Immature natural killer cell (primary cell): ENCODE results near the gene PAMR1. TPM values are rescaled to one million over a fixed set of nuclear protein-coding genes. Genes with fewer than 3 reads are reported as not detected.

ENCODE experiments used
- DNase-seq, 3 donors: peaks; one replicate each; pipeline ENCODE4 v3.0.0; 2022; ENCODE audit warnings: mixed read lengths in 1 of 3
- H3K27ac Mint-ChIP-seq, 6 donors: one replicate each; pipeline ENCODE4 v1.8.0; 2020; ENCODE audit warnings: mixed read lengths in 6 of 6, mild to moderate bottlenecking in 5 of 6, inconsistent platforms in 4 of 6, moderate library complexity in 3 of 6
- H3K27me3 Mint-ChIP-seq, 3 donors: one replicate each; pipeline ENCODE4 v1.8.0; 2020 to 2021; ENCODE audit warnings: low read depth in 3 of 3, mild to moderate bottlenecking in 3 of 3, mixed read lengths in 3 of 3, moderate library complexity in 3 of 3, inconsistent platforms in 1 of 3
- H3K36me3 Mint-ChIP-seq, 3 donors: one replicate each; pipeline ENCODE4 v1.8.0; 2020; ENCODE audit warnings: mixed read lengths in 3 of 3, inconsistent platforms in 2 of 3, mild to moderate bottlenecking in 2 of 3
- H3K4me1 Mint-ChIP-seq, 2 donors: one replicate each; pipeline ENCODE4 v1.8.0; 2020; ENCODE audit warnings: inconsistent platforms in 2 of 2, mild to moderate bottlenecking in 2 of 2, mixed read lengths in 2 of 2, moderate library complexity in 1 of 2
- H3K4me3 Mint-ChIP-seq, 5 donors: one replicate each; pipeline ENCODE4 v1.8.0; 2020; ENCODE audit warnings: mild to moderate bottlenecking in 5 of 5, mixed read lengths in 5 of 5, inconsistent platforms in 3 of 5, moderate library complexity in 3 of 5
- H3K9me3 Mint-ChIP-seq, 6 donors: one replicate each; pipeline ENCODE4 v1.8.0; 2020; ENCODE audit warnings: mild to moderate bottlenecking in 6 of 6, mixed read lengths in 6 of 6, inconsistent platforms in 4 of 6, moderate library complexity in 3 of 6
- polyA plus RNA-seq, 3 donors: library from polyadenylated mRNA; unstranded; fragments of 300-500 nt; fragmentation: Illumina TruSeq; gene quantifications; one replicate each; pipeline ENCODE4 v1.2.3, GENCODE V29; 2021

Gene PAMR1
- polyA plus RNA-seq: not detected

GRCh38 chr11:35525501-35526175, at the start of gene PAMR1:
Gene PAMR1, minus strand, starts transcription at chr11:35525616. Its CDS starts 31 bp downstream, at chr11:35525585.
- Mint-ChIP-seq H3K4me3 (no peak within 1 kb of the TSS), H3K27me3 (peaks cover 10 to 22% (median 16%) of the 10 kb centered on the region in 3 donors), H3K27ac (no peak within 1 kb of the TSS), H3K36me3 (no peaks in the 10 kb centered on the region), H3K4me1 (no peaks in the 10 kb centered on the region), H3K9me3 (peaks cover 0 to 2% (median 0%) of the 10 kb centered on the region in 6 donors)
- DNase-seq: no peak

GRCh38 chr11:35571696-35572095, 46.3 kb upstream of the PAMR1 start:
- Mint-ChIP-seq H3K27me3 (peaks cover 4 to 6% (median 4%) of the 10 kb centered on the region in 3 donors), H3K36me3 (peaks cover 0 to 4% (median 0%) of the 10 kb centered on the region in 3 donors), H3K27ac (no peak overlapping the region), H3K4me1 (no peaks in the 10 kb centered on the region), H3K4me3 (no peak overlapping the region), H3K9me3 (peaks cover 0 to 6% (median 0%) of the 10 kb centered on the region in 6 donors)
- no peak for DNase-seq

GRCh38 chr11:35567737-35568465, 42.5 kb upstream of the PAMR1 start:
- peaks cover 0 to 3% (median 0%) of the 10 kb centered on the region in 6 donors for H3K9me3 Mint-ChIP-seq
- H3K4me1 Mint-ChIP-seq: no peaks in the 10 kb centered on the region
- no peaks in the 10 kb centered on the region for H3K36me3 Mint-ChIP-seq
- H3K4me3 Mint-ChIP-seq: no peak overlapping the region
- H3K27ac Mint-ChIP-seq: no peak overlapping the region
- DNase-seq: no peak
- H3K27me3 Mint-ChIP-seq: peaks cover 6 to 7% (median 7%) of the 10 kb centered on the region in 3 donors

GRCh38 chr11:35566885-35567284, 41.5 kb upstream of the PAMR1 start:
- no peak overlapping the region for H3K4me3 Mint-ChIP-seq
- no peaks in the 10 kb centered on the region for H3K36me3 Mint-ChIP-seq

GRCh38 chr11:35566181-35566580, 40.8 kb upstream of the PAMR1 start:
- Mint-ChIP-seq H3K4me3 (no peak overlapping the region), H3K4me1 (no peaks in the 10 kb centered on the region), H3K27me3 (peaks cover 6 to 15% (median 10%) of the 10 kb centered on the region in 3 donors), H3K36me3 (no peaks in the 10 kb centered on the region), H3K27ac (no peak overlapping the region), H3K9me3 (peaks cover 0 to 3% (median 0%) of the 10 kb centered on the region in 6 donors)
- DNase-seq: no peak

More at GRCh38 chr11:35566885-35567284, 41.5 kb upstream of the PAMR1 start:
- H3K9me3 Mint-ChIP-seq: peaks cover 0 to 3% (median 0%) of the 10 kb centered on the region in 6 donors
- H3K4me1 Mint-ChIP-seq: no peaks in the 10 kb centered on the region
- peaks cover 7 to 11% (median 8%) of the 10 kb centered on the region in 3 donors for H3K27me3 Mint-ChIP-seq
- H3K27ac Mint-ChIP-seq: no peak overlapping the region
- DNase-seq: no peak

GRCh38 chr11:35564245-35564595, 38.8 kb upstream of the PAMR1 start:
- H3K4me3 Mint-ChIP-seq: no peak overlapping the region

GRCh38 chr11:35563484-35564244, 38.2 kb upstream of the PAMR1 start:
- Mint-ChIP-seq H3K9me3 (peaks cover 0 to 2% (median 0%) of the 10 kb centered on the region in 6 donors), H3K4me1 (no peaks in the 10 kb centered on the region), H3K36me3 (no peaks in the 10 kb centered on the region), H3K4me3 (no peak overlapping the region), H3K27me3 (peaks cover 3 to 13% (median 11%) of the 10 kb centered on the region in 3 donors), H3K27ac (no peak overlapping the region)
- DNase-seq: no peak

More at GRCh38 chr11:35564245-35564595, 38.8 kb upstream of the PAMR1 start:
- Mint-ChIP-seq H3K27me3 (peaks cover 6 to 13% (median 10%) of the 10 kb centered on the region in 3 donors), H3K9me3 (peaks cover 0 to 3% (median 0%) of the 10 kb centered on the region in 6 donors), H3K4me1 (no peaks in the 10 kb centered on the region), H3K36me3 (no peaks in the 10 kb centered on the region), H3K27ac (no peak overlapping the region)
- DNase-seq: no peak

GRCh38 chr11:35559949-35560348, 34.5 kb upstream of the PAMR1 start:
- Mint-ChIP-seq H3K4me1 (no peaks in the 10 kb centered on the region), H3K4me3 (no peak overlapping the region), H3K27ac (no peak overlapping the region), H3K36me3 (no peaks in the 10 kb centered on the region), H3K9me3 (peaks cover 0 to 2% (median 0%) of the 10 kb centered on the region in 6 donors), H3K27me3 (peaks cover 3 to 17% (median 10%) of the 10 kb centered on the region in 3 donors)
- DNase-seq: no peak

- H3K4me3 Mint-ChIP-seq: no peak overlapping the region
- H3K27ac Mint-ChIP-seq: no peak overlapping the region
- no peaks in the 10 kb centered on the region for H3K36me3 Mint-ChIP-seq
- DNase-seq: no peak
- H3K27me3 Mint-ChIP-seq: peaks cover 5 to 24% (median 11%) of the 10 kb centered on the region in 3 donors
- peaks cover 0 to 2% (median 0%) of the 10 kb centered on the region in 6 donors for H3K9me3 Mint-ChIP-seq
- no peaks in the 10 kb centered on the region for H3K4me1 Mint-ChIP-seq
These were observed 33.1 kb upstream of the PAMR1 start for GRCh38 chr11:35558513-35558912.

GRCh38 chr11:35555488-35555887, 30.1 kb upstream of the PAMR1 start:
- DNase-seq: no peak
- Mint-ChIP-seq H3K4me3 (no peak overlapping the region), H3K9me3 (no peaks in the 10 kb centered on the region), H3K4me1 (no peaks in the 10 kb centered on the region), H3K27ac (no peak overlapping the region), H3K27me3 (peaks cover 5 to 19% (median 5%) of the 10 kb centered on the region in 3 donors), H3K36me3 (no peaks in the 10 kb centered on the region)

GRCh38 chr11:35554491-35555437, 29.3 kb upstream of the PAMR1 start:
- no peaks in the 10 kb centered on the region for H3K4me1 Mint-ChIP-seq
- no peak overlapping the region for H3K27ac Mint-ChIP-seq
- H3K36me3 Mint-ChIP-seq: no peaks in the 10 kb centered on the region
- no peaks in the 10 kb centered on the region for H3K9me3 Mint-ChIP-seq
- no peak overlapping the region for H3K4me3 Mint-ChIP-seq
- DNase-seq: no peak
- peaks cover 3 to 19% (median 5%) of the 10 kb centered on the region in 3 donors for H3K27me3 Mint-ChIP-seq

- DNase-seq: no peak
- peaks cover 5 to 22% (median 6%) of the 10 kb centered on the region in 3 donors for H3K27me3 Mint-ChIP-seq
- H3K36me3 Mint-ChIP-seq: no peaks in the 10 kb centered on the region
- H3K4me1 Mint-ChIP-seq: no peaks in the 10 kb centered on the region
- no peaks in the 10 kb centered on the region for H3K9me3 Mint-ChIP-seq
- no peak overlapping the region for H3K4me3 Mint-ChIP-seq
- no peak overlapping the region for H3K27ac Mint-ChIP-seq
These were observed 28.4 kb upstream of the PAMR1 start for GRCh38 chr11:35553831-35554230.

- no peak for DNase-seq
- Mint-ChIP-seq H3K9me3 (no peaks in the 10 kb centered on the region), H3K27ac (no peak overlapping the region), H3K36me3 (no peaks in the 10 kb centered on the region), H3K27me3 (peaks cover 5 to 18% (median 5%) of the 10 kb centered on the region in 3 donors), H3K4me3 (no peak overlapping the region), H3K4me1 (no peaks in the 10 kb centered on the region)
These were observed 27.6 kb upstream of the PAMR1 start for GRCh38 chr11:35553021-35553420.
